Epithelial cell of esophagus (primary cell): ENCODE results near the gene OSBPL3.

Experiments used
- DNase-seq: peaks from one replicate; pipeline ENCODE4 v3.0.0; 2010; ENCODE audit warnings: low read depth
- H3K4me3 ChIP-seq: 2 replicates; pipeline ENCODE4 v1.5.1; 2011; ENCODE audit warnings: mild to moderate bottlenecking, low read length, control low read depth
- CTCF ChIP-seq: IDR thresholded peaks from 2 replicates; pipeline ENCODE4 v1.5.1; 2011; ENCODE audit warnings: low read depth, mild to moderate bottlenecking, low read length, control low read depth, inconsistent platforms; ENCODE audit not compliant: insufficient read depth; ENCODE audit errors: missing control alignments

The OSBPL3 gene

GRCh38 chr7:24762771-24763170, 217.2 kb downstream of the OSBPL3 start:
- H3K4me3 ChIP-seq = no peak overlapping the region
- TF ChIP-seq CTCF = no peak
- no peak for DNase-seq

GRCh38 chr7:24760968-24761367, 219.0 kb downstream of the OSBPL3 start:
- no peak for TF ChIP-seq CTCF
- H3K4me3 ChIP-seq = no peak overlapping the region
- no peak for DNase-seq

- TF ChIP-seq CTCF = no peak
- peak within 1 kb of the TSS; percentile 55 for H3K4me3 ChIP-seq
- peak; percentile 66 for DNase-seq
These were observed 222.4 kb downstream of the OSBPL3 start, which contains the start of gene GSDME for GRCh38 chr7:24757353-24758275. Gene GSDME, minus strand, starts transcription at chr7:24757464. Its CDS starts 7,690 bp downstream, at chr7:24749774.

- no peak for TF ChIP-seq CTCF
- DNase-seq = peak; percentile 77
- H3K4me3 ChIP-seq = peak overlapping the region; percentile 55
These were observed 223.2 kb downstream of the OSBPL3 start for GRCh38 chr7:24756545-24757352.

GRCh38 chr7:24755541-24756407, 224.2 kb downstream of the OSBPL3 start:
- peak; percentile 95 for DNase-seq
- peak overlapping the region; percentile 55 for H3K4me3 ChIP-seq
- TF ChIP-seq CTCF = no peak

- DNase-seq = peak; percentile 87
- H3K4me3 ChIP-seq = no peak overlapping the region
These were observed 225.0 kb downstream of the OSBPL3 start for GRCh38 chr7:24754906-24755506.

More at GRCh38 chr7:24754906-24755506, 225.0 kb downstream of the OSBPL3 start:
- TF ChIP-seq CTCF = no peak
